OCI-LY1 (cell line): Measurements from ENCODE around the gene ASTN1.

Source experiments
- EZH2 ChIP-seq: fragments of 200-600 bp; sonication (generic), shearing (Covaris generic); IDR thresholded peaks from 2 replicates; pipeline ENCODE4 v1.8.0; 2017; ENCODE audit warnings: borderline replicate concordance, mixed run types, mild to moderate bottlenecking, antibody characterized with exemption, low read length, moderate library complexity, mixed read lengths
- TF ChIP-seq, protein P1 (sequence below): fragments of 200-600 bp; sonication (generic), shearing (Covaris generic); IDR thresholded peaks from 2 replicates; pipeline ENCODE4 v1.5.1; 2017; ENCODE audit warnings: mild to moderate bottlenecking, antibody characterized with exemption, low read length, moderate library complexity, mixed read lengths

DNA sequence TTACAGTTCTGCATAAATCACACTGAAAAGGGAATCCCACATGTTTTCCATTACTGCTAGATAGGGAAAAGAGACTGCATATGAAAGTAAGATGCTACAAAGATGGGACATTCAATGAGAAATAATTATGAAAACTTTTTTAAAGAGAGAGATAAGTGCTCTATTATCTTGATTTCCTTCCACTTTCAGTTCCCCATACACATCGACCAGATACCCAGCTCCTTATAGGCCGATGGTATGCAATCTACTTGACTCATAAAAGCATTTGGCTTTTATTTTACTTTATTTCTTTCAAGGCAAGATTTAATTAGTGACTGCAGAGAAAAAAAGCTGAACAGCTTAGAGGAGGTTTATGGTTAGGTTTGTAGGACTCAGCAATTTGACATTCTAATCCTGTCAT lies 19.3 kb upstream of the ASTN1 start:
- TF ChIP-seq, protein P1, sequence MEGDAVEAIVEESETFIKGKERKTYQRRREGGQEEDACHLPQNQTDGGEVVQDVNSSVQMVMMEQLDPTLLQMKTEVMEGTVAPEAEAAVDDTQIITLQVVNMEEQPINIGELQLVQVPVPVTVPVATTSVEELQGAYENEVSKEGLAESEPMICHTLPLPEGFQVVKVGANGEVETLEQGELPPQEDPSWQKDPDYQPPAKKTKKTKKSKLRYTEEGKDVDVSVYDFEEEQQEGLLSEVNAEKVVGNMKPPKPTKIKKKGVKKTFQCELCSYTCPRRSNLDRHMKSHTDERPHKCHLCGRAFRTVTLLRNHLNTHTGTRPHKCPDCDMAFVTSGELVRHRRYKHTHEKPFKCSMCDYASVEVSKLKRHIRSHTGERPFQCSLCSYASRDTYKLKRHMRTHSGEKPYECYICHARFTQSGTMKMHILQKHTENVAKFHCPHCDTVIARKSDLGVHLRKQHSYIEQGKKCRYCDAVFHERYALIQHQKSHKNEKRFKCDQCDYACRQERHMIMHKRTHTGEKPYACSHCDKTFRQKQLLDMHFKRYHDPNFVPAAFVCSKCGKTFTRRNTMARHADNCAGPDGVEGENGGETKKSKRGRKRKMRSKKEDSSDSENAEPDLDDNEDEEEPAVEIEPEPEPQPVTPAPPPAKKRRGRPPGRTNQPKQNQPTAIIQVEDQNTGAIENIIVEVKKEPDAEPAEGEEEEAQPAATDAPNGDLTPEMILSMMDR, result no peak
- TF ChIP-seq EZH2, result no peak
